BE2C (cell line): ENCODE measurements around the gene TTC34.
A peak's percentile ranks its signal among the peaks of the same experiment; 100 is the strongest.

Source experiments
- DNase-seq: peaks from one replicate; pipeline ENCODE4 v3.0.0-alpha.2; 2020
- H3K27me3 ChIP-seq: fragments of 250-450 bp; sonication (Bioruptor Pico); 2 replicates; pipeline ENCODE4 v1.5.1; 2020; ENCODE audit warnings: mild to moderate bottlenecking
- H3K36me3 ChIP-seq: fragments of 250-450 bp; sonication (Bioruptor Pico); 2 replicates; pipeline ENCODE4 v1.5.1; 2020; ENCODE audit warnings: mild to moderate bottlenecking
- H3K4me1 ChIP-seq: fragments of 250-450 bp; sonication (Bioruptor Pico); 2 replicates; pipeline ENCODE4 v1.5.1; 2020
- H3K4me3 ChIP-seq: 2 replicates; pipeline ENCODE4 v1.5.1; 2011; ENCODE audit warnings: low read depth, low read length
- H3K9me3 ChIP-seq: fragments of 250-450 bp; sonication (Bioruptor Pico); 2 replicates; pipeline ENCODE4 v1.5.1; 2020
- CTCF ChIP-seq: IDR thresholded peaks from 2 replicates; pipeline ENCODE4 v1.5.1; 2012; ENCODE audit warnings: mild to moderate bottlenecking, low read depth, low read length

Gene TTC34

GRCh38 chr1:2825487-2826189 lies 24.1 kb upstream of the TTC34 start:
- Histone ChIP-seq H3K4me3 (no peak overlapping the region), H3K27me3 (no peaks in the 10 kb centered on the region), H3K9me3 (no peaks in the 10 kb centered on the region), H3K4me1 (no peaks in the 10 kb centered on the region), H3K36me3 (no peaks in the 10 kb centered on the region)
- TF ChIP-seq CTCF = no peak
- DNase-seq = no peak

GRCh38 chr1:2824999-2825398 lies 23.5 kb upstream of the TTC34 start:
- no peak for TF ChIP-seq CTCF
- H3K27me3 ChIP-seq = no peaks in the 10 kb centered on the region

GRCh38 chr1:2823921-2824610 lies 22.6 kb upstream of the TTC34 start:
- H3K9me3 ChIP-seq = no peaks in the 10 kb centered on the region
- no peak for DNase-seq
- H3K4me1 ChIP-seq = no peaks in the 10 kb centered on the region
- no peak overlapping the region for H3K4me3 ChIP-seq
- no peaks in the 10 kb centered on the region for H3K27me3 ChIP-seq
- H3K36me3 ChIP-seq = no peaks in the 10 kb centered on the region
- TF ChIP-seq CTCF = no peak

More at GRCh38 chr1:2824999-2825398, 23.5 kb upstream of the TTC34 start:
- no peak for DNase-seq
- Histone ChIP-seq H3K36me3 (no peaks in the 10 kb centered on the region), H3K4me1 (no peaks in the 10 kb centered on the region), H3K4me3 (no peak overlapping the region), H3K9me3 (no peaks in the 10 kb centered on the region)

GRCh38 chr1:2822621-2823145 lies 21.2 kb upstream of the TTC34 start:
- Histone ChIP-seq H3K9me3 (no peaks in the 10 kb centered on the region), H3K4me1 (no peaks in the 10 kb centered on the region), H3K27me3 (no peaks in the 10 kb centered on the region), H3K36me3 (no peaks in the 10 kb centered on the region), H3K4me3 (no peak overlapping the region)
- no peak for DNase-seq
- TF ChIP-seq CTCF = no peak

GRCh38 chr1:2821966-2822620 lies 20.6 kb upstream of the TTC34 start:
- Histone ChIP-seq H3K9me3 (no peaks in the 10 kb centered on the region), H3K4me3 (no peak overlapping the region), H3K4me1 (no peaks in the 10 kb centered on the region), H3K27me3 (no peaks in the 10 kb centered on the region), H3K36me3 (no peaks in the 10 kb centered on the region)
- DNase-seq = peak; percentile 41
- TF ChIP-seq CTCF = peak; percentile 14; the same call in 1 of the 2 replicates
